ENCODE data around the gene TM4SF4.

Gene TM4SF4

GRCh38 chr3:149536429-149536828 is 61.9 kb downstream of the TM4SF4 start:
- no peak for DNase-seq (ENCODE audit: low spot score)
- TF ChIP-seq CTCF (IDR thresholded peaks at IDR 0.05; ENCODE audit: extremely low read depth, missing control alignments): no peak

DNA sequence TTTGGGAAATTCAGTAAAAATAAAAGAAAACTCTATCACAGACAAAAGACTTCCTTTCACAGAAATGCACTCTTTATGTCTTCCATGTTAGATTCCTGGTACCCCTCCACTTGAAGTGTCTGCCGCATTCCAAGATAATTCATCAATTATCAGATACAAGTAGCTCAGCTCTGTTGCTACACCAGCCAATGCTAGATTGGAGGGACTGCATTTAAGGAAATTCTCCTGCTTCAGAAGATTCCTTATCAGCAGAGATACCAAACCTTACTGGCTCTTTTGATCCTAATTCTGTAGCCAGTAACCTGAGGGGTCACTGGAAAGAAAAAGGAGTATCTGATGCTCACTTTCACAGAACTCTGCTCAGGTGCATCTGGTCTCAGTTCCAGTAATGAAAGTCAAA is 63.9 kb downstream of the TM4SF4 start:
- no peak for TF ChIP-seq CTCF (IDR thresholded peaks at IDR 0.05; ENCODE audit: extremely low read depth, missing control alignments)

GRCh38 chr3:149541091-149541491 is 66.6 kb downstream of the TM4SF4 start:
- DNase-seq (ENCODE audit: low spot score): no peak
- no peak for TF ChIP-seq CTCF (IDR thresholded peaks at IDR 0.05; ENCODE audit: extremely low read depth, missing control alignments)

More for the DNA sequence above, 63.9 kb downstream of the TM4SF4 start:
- DNase-seq (ENCODE audit: low spot score): no peak

DNA sequence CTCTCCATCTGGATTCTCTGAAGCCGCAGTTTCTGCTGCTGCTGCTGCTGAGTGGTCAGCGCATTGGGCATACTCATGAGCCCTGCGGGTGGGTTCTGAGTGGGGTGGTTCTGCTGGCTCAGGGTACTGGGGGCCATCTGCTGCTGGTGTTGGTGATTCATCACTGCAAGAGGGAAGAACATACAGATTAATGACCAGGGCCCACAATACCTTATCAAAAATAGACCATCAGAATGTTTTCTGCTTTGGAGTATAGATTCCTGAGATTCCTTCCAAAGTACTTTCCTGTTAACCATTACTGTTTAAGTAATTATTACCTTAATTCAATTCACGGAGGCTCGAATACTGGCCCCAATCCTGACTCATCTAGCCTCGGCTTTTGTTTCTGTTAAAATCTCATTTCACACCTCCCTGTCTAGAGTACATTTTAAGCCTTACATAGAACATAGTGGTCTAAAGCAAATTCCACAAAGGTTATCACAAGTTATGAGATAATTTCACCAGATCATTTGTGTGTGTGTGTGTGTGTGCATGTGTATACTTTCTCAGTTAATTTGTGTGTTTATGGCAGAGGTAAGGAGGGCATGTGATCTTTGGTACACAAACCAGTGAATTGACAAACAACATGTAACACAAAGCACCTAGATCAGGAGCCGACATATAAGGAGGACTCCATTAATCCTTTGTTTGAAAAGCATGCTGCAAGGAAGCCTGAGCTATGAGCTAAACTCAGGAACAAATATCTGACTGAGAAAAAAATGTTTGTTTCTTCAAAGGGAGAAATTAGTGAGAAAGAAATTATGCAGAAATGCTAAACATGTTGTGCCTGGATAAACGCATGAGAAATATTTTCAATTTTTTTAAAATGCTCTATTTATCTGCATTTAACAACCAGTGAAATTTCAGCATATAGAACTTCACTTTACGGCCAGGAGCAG is 68.1 kb downstream of the TM4SF4 start:
- no peak for DNase-seq (ENCODE audit: low spot score)
- no peak for TF ChIP-seq CTCF (IDR thresholded peaks at IDR 0.05; ENCODE audit: extremely low read depth, missing control alignments)

DNA sequence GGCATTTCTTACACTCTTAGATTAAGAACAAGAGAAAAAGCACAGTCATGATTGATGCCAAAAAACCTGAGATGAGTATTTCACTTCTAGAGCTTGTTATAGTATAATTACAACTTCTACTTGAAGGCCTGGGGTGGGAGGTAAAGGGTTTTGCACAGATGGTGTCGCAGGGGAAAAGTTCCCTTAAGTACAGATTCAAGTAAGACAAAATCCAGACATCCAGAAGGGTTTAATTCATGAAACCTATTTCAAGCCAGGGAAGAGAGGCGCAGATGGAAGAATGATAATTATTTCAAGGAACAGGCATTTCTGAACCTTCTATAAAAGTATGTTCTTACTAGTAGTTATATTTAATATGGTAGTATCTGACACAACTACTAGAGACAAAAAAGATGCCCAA is 70.6 kb downstream of the TM4SF4 start:
- no peak for DNase-seq (ENCODE audit: low spot score)
- TF ChIP-seq CTCF (IDR thresholded peaks at IDR 0.05; ENCODE audit: extremely low read depth, missing control alignments): no peak

- DNase-seq (ENCODE audit: low spot score): no peak
- TF ChIP-seq CTCF (IDR thresholded peaks at IDR 0.05; ENCODE audit: extremely low read depth, missing control alignments): no peak
Measured at GRCh38 chr3:149547413-149547812, 72.9 kb downstream of the TM4SF4 start.

DNA sequence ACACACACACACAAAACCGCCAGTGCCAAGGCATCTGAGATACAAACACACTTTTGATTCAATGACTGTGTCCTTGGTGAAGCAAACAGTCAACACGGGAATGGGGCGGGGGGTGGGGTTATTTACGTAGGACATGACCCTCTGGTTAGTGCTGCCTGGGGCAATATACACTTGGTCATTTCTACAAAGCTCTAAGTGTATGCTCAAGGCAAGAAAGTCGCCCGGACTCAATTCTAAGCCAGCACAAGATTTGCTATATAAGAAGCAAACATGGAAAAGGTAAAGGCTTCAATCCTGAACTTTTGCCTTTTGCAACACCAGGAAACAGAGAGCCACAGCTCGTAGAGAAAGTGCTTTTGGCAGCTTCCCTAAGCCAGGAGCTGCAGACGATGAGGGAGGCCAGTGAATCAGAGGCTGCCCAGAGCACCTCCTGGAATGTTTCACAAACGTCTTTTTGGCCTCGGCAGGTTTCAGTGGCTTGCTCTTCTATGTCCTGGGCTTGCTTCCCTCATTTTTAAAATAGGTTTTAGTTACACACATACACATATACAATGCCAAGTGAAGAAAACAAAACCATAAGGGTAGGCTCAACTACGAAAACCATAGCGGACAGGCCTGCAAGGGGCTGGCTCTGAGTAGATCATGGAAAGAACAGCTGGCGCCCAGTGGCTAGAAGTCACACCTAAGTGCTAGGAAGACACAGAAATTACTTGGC is 73.6 kb downstream of the TM4SF4 start:
- TF ChIP-seq CTCF (IDR thresholded peaks at IDR 0.05; ENCODE audit: extremely low read depth, missing control alignments): no peak
- no peak for DNase-seq (ENCODE audit: low spot score)
